CMK (cell line): ENCODE results near the gene MYBBP1A.

Experiments
- DNase-seq: peaks from one replicate; pipeline ENCODE4 v3.0.0-alpha.2; 2010; ENCODE audit warnings: low read depth

MYBBP1A gene

DNA sequence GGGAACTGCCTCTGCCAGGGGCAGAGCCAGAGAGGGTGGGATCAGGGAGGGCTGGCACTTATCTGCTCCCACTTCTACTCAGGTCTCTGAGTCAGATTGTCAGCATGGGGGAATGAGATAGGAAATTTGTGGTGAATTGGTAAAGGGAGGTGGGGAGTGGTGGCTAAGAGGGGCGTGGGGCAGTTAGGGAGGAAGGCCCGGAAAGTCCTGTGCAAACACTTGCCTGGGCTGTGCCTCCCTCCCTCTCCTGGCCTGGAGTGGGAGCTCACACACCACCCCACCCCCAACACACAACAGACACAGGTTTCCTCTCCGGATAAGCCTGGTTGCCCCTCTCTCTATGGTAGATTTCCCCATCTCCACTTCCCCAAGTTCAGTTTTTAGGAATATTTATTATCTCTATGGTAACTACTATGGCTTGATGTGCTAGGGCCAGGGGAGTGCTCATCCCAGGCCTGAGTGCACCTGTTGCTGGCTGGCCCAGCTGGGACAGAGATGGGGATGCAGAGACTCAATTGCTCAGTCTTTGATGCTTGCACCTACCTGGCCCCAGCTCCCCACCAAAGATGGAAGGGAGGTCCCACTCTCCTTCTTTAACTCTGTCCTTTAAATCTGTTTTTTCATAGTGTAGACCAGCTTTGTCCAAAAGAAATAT lies 53.8 kb downstream of the MYBBP1A start:
- DNase-seq, result peak; percentile 68

DNA sequence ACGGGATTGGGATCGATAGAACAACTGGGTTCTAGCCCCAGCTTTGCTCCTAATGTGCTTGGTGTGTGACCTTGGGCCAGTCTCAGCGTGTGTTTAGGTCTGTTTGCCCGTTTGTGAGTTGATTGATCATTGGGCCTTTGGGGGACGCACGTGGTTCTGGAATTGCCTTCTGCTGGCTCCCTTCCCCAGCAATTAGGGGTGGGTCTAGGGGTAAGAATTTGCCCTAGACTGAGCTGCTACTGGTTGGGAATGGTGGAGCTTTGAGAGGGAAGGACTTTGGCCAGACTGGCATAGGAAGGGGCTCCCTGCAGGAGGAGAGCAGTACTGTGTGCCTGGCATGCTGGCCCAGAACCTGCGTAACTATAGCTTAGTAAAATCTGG lies 55.0 kb downstream of the MYBBP1A start:
- DNase-seq, result no peak

DNA sequence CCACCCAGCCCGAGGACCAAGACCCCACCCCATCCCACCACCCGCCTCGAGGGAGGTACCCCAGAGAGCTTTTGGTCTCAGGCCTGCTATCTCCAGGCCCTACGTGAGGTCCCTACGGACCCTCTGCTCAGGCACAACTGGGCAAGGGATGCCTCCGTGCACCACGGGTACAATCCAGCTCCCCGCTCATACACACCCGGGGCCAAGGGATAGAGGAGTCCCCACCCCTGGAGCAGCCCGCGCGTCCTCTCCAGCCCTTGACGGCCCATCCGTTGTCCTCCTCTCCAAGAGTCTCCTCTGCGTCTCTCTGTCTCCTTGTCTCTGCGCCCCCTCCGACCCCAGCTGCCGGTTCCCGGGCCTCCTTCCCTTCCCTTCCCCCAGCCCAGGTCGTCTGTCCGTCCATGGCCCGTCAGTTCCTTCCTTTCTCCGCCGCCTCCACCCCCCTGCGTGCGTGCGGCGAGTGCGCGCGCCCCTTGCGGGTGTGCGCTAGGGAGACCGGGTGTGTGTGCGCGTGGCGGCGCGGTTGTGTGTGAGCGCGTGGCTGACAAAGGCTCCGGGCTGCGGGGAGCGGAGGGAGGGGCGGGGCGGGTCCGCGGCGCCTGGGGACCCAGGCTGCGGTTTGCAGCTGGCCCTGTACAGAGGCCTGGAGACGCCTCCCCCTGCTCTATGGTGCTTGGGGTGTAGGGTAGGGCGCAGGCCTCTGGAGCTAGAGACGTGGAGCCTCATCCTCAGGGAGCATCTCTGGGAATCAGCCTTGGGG lies 55.6 kb downstream of the MYBBP1A start:
- no peak for DNase-seq

DNA sequence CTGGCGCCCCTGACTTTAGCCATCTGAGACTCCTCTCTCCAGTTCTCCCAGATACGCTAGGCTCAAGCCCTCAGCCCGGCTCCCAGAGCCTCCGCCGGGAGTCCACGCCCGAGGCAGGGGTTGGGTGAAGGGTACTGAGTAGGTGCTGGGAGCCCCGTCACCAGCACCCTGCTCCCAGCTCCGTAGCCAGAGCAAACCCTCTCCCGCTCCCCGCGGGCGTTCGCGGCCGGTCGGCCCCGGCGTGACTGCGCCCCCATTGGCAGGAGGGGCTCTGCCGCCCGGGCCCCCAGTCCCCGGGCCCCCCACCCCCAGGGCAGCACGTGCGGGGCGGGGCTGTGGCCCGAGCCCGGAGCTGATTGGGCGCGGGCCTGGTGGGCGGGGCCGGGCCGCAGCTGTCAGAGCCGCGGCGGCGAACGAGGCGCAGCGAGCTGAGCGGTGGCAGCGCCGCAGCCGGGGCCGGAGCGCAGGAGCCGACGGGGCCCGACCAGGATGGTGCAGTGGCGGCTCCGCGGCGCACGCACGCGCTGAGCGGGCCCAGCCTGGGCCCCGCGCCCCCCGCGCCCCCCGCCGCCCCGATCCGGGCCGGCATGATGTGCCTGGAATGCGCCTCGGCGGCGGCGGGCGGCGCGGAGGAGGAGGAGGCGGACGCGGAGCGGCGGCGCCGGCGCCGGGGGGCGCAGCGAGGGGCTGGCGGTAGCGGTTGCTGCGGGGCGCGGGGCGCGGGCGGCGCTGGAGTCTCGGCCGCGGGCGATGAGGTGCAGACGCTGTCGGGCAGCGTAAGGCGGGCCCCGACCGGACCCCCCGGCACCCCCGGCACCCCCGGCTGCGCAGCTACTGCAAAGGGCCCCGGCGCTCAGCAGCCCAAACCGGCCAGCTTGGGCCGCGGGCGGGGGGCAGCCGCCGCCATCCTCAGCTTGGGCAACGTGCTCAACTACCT lies 56.5 kb downstream of the MYBBP1A start, which contains the start of gene SPNS2:
TSS of gene SPNS2 (plus strand) at position 421 of the 937 bp plus-strand sequence. CDS start at position 588, 167 bp downstream.
- no peak for DNase-seq

DNA sequence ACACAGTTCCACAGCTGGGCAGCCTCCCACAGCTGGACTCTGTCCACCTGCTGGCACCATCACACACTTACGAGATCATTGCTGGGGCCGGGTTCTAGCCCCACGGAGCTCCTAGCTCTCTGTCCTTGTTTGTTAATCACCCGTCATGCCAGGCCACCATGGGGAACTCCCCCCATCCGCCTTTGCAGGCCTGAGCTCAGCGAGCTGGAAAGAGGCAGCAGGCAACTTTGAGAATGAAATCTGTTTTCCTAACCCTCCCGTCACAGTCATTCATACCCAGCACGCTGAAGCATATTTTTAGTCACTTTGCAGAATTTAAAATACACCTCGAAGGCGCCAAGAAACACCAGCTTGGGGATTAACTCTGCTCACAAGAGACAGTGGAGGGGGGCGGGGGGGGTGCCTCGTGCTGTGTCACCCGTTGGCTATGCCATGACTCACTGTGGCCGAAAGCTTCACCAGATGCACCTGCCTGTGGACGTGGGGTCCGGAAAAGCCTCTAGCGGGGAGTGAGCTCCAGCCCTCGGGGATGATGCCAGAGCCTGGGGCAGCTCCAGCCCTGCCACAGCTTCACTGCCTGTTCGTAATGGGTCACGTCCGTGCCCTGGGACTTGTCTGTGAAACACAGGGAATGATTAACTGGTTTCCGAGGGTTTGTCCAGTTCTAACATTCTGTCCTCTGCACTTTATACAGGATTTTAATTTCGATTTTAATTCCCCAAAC lies 57.9 kb downstream of the MYBBP1A start:
- no peak for DNase-seq

DNA sequence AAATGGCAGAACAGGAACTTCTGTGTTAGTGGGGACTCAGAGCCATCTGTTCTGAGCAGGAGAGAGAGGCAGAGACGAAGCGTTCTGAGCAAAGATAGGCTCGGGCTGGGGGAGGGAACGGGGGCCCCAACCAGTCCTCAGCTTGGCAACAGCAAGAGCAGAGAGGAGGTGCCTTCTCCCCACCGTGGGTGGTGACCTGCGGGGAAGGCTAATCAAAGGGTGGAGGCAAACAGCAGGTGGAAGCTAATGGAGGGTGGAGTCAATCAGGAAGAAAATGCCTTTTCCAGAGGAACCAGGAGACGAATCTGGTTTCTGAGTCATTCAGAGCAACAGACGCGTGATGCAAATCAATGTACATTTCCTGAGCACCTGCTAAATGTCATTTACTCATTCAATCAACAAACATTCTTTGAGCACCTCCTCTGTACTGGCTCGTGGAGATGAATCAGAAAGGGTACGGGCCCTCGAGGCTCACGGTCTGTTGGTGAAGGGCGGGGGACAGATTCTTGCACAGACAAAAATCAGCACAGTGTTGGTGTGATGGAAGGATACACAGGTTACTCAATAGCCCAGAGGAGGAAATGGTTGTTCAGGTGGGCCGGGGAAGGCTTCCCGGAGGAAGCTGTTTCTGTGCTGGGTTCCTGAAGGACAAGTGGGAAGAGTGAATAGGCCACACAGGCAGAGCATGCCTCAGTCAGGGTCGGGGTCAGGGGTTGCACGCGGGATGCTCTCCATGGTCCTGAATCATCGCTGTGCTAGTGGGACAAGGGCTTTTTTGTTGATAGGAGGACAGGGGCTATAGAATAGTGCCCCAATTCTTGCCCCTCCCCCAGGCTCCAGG lies 62.2 kb downstream of the MYBBP1A start:
- DNase-seq, result no peak

DNA sequence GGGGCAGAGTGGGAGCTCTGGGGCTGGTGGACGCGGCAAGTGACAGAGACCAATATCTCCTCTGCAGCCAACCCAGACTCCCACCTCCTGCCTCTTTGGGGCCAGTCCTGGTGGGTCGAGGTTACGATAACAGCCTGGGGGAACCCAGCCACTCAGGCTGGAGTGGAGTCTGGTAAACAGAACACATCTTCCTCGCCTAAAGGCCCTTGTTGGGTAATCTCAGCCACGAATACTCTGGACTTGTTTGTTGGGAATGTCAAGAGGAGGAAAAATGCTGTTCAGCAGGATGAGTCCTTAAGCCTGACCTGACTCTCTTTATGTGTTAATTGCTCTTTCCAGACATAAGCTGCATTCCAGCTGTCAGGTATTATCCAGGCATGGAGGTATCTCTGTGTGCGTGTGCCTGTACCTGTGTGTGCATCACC lies 64.5 kb downstream of the MYBBP1A start:
- DNase-seq, result no peak

DNA sequence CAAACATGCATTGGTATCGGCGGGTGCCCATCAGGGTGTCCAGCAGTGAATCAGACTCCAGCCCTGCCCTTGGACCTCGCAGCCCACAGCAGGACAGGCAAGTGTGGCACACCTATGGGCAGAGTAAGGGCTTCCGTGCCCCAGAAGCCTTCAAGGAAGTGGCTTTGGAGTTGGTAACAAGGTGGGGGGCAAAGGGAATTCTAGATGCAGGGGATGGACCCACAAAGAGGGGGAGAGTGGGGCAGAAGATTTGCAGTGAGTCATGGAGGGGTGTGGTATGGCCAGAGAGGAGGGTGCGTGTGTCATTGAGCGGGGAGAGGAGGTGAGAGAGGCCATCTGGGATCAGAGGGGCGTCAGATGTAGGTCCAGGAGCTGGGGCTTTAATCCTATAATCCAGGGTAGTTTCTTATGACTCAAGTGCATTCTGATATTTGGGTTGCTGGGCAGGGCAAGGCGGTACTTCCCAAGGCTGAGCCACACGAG lies 65.0 kb downstream of the MYBBP1A start:
- DNase-seq, result no peak

DNA sequence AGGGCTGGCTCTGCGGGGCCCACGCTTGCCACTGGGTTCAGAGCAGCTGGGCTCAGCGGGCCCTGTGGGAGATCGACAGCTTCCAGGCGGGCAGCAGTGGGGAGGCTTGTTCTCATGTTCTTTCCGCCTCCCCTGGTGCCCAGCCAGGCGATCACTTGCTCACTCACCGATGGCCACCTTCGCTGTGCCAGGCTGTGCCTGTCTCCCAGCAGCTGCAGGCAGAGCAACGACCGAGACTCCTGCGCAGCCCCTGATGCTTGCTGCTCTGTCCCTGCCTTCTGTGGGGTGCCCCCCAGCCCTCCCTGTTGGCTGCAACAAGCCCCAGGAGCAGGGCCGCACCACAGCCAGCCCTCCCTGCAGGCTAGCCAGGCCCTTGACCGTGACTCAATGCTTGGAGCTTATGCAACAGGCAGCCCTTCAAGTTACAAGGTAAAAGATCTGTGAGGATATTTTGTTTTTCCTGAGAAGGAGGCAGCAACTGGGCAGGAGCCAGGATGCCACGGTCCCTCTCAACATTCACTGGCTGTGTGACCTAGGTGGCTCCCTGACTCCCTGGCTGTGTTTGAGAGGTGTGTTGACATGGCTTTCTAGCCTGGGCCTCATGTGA lies 66.1 kb downstream of the MYBBP1A start:
- no peak for DNase-seq
